HEK293 (cell line): ENCODE measurements around the gene VEGFC.

Experiments
- CTCF ChIA-PET: fragments of 350-600 bp; formaldehyde crosslinking; extraction: SDS; loops from one replicate; lab custom pipeline; 2021; ENCODE audit warnings: antibody characterized with exemption; lab: Yijun Ruan, JAX
- POLR2A ChIA-PET: fragments of 300-600 bp; formaldehyde crosslinking; extraction: SDS; loops from one replicate; lab custom pipeline; 2020; ENCODE audit warnings: antibody characterized with exemption, inconsistent platforms; lab: Yijun Ruan, JAX
- H3K27ac ChIP-seq: fragments of 200-500 bp; sonication (Bioruptor generic); 2 replicates; pipeline ENCODE4 v1.5.1; 2014; ENCODE audit warnings: low read depth, low read length, control low read depth, inconsistent platforms; ENCODE audit errors: extremely low read depth
- H3K36me3 ChIP-seq, 2 experiments: fragments of 200-500 bp in 1 of 2; sonication (Bioruptor generic) in 1 of 2; 1 replicate in 1 of 2; 2 replicates in 1 of 2; pipeline ENCODE4 v1.5.1; 2014 to 2017; ENCODE audit warnings: inconsistent platforms in 2 of 2, low read length in 2 of 2; ENCODE audit not compliant: control insufficient read depth in 2 of 2, insufficient read depth in 1 of 2
- H3K4me1 ChIP-seq: fragments of 200-500 bp; sonication (Bioruptor generic); 2 replicates; pipeline ENCODE4 v1.5.1; 2014; ENCODE audit warnings: mild to moderate bottlenecking, low read length, inconsistent platforms; ENCODE audit not compliant: control insufficient read depth, insufficient read depth
- H3K4me3 ChIP-seq: 2 replicates; pipeline ENCODE4 v1.5.1; 2011; ENCODE audit warnings: low read depth, mild to moderate bottlenecking, control low read depth, low read length, moderate library complexity
- H3K9me3 ChIP-seq: fragments of 200-500 bp; sonication (Bioruptor generic); 2 replicates; pipeline ENCODE4 v1.5.1; 2014; ENCODE audit warnings: low read depth, low read length, inconsistent platforms; ENCODE audit not compliant: control insufficient read depth, insufficient read depth
- BCL6B ChIP-seq: fragments of 450-650 bp; formaldehyde crosslinking; IDR thresholded peaks from 2 replicates; pipeline ENCODE4 v1.5.1; 2017; ENCODE audit warnings: missing biosample characterization, missing genetic modification characterization
- CTCF ChIP-seq: fragments of 450-650 bp; formaldehyde crosslinking; IDR thresholded peaks from 2 replicates; pipeline ENCODE4 v1.5.1; 2016; ENCODE audit warnings: missing biosample characterization, missing genetic modification characterization
- GLIS1 ChIP-seq: fragments of 450-650 bp; formaldehyde crosslinking; IDR thresholded peaks from 2 replicates; pipeline ENCODE4 v1.5.1; 2016; ENCODE audit warnings: missing biosample characterization, missing genetic modification characterization
- GLIS2 ChIP-seq: fragments of 450-650 bp; formaldehyde crosslinking; IDR thresholded peaks from 2 replicates; pipeline ENCODE4 v1.5.1; 2016; ENCODE audit warnings: missing biosample characterization, missing genetic modification characterization
- KLF9 ChIP-seq: fragments of 450-650 bp; formaldehyde crosslinking; IDR thresholded peaks from 2 replicates; pipeline ENCODE4 v1.5.1; 2016; ENCODE audit warnings: missing biosample characterization, missing genetic modification characterization, low read depth
- MZF1 ChIP-seq: fragments of 450-650 bp; formaldehyde crosslinking; IDR thresholded peaks from 2 replicates; pipeline ENCODE4 v1.5.1; 2017; ENCODE audit warnings: missing biosample characterization, missing genetic modification characterization, borderline replicate concordance
- SETDB1 ChIP-seq: IDR thresholded peaks from one replicate; pipeline ENCODE4 v1.6.1; 2017; ENCODE audit warnings: mild to moderate bottlenecking, low read length, moderate library complexity, mixed read lengths; ENCODE audit not compliant: insufficient read length
- ZBTB17 ChIP-seq: fragments of 450-650 bp; formaldehyde crosslinking; IDR thresholded peaks from 2 replicates; pipeline ENCODE4 v1.5.1; 2016; ENCODE audit warnings: missing biosample characterization, missing genetic modification characterization
- ZNF112 ChIP-seq: fragments of 450-650 bp; formaldehyde crosslinking; IDR thresholded peaks from 2 replicates; pipeline ENCODE4 v1.5.0; 2017; ENCODE audit warnings: missing biosample characterization, missing genetic modification characterization
- ZNF114 ChIP-seq: fragments of 450-650 bp; formaldehyde crosslinking; IDR thresholded peaks from 2 replicates; pipeline ENCODE4 v1.5.0; 2017; ENCODE audit warnings: missing biosample characterization, missing genetic modification characterization
- ZNF248 ChIP-seq: fragments of 450-650 bp; formaldehyde crosslinking; IDR thresholded peaks from 2 replicates; pipeline ENCODE4 v1.5.1; 2017; ENCODE audit warnings: missing biosample characterization, missing genetic modification characterization
- ZNF266 ChIP-seq: fragments of 450-650 bp; formaldehyde crosslinking; IDR thresholded peaks from 2 replicates; pipeline ENCODE4 v1.5.1; 2016; ENCODE audit warnings: missing biosample characterization, missing genetic modification characterization, low read depth
- ZNF561 ChIP-seq: fragments of 450-650 bp; IDR thresholded peaks from 2 replicates; pipeline ENCODE4 v1.5.1; 2018; ENCODE audit warnings: missing biosample characterization, missing genetic modification characterization, borderline replicate concordance
- ZNF624 ChIP-seq: fragments of 450-650 bp; formaldehyde crosslinking; IDR thresholded peaks from 2 replicates; pipeline ENCODE4 v1.5.1; 2017; ENCODE audit warnings: missing biosample characterization, missing genetic modification characterization
- ZNF658 ChIP-seq: fragments of 450-650 bp; formaldehyde crosslinking; IDR thresholded peaks from 2 replicates; pipeline ENCODE4; 2016; ENCODE audit warnings: missing biosample characterization, missing genetic modification characterization
- ZNF747 ChIP-seq: fragments of 450-650 bp; formaldehyde crosslinking; IDR thresholded peaks from 2 replicates; pipeline ENCODE4 v1.5.1; 2016; ENCODE audit warnings: missing biosample characterization, missing genetic modification characterization
- ZNF768 ChIP-seq: fragments of 450-650 bp; formaldehyde crosslinking; IDR thresholded peaks from 2 replicates; pipeline ENCODE4 v1.5.1; 2018; ENCODE audit warnings: missing biosample characterization, mild to moderate bottlenecking, missing genetic modification characterization
- ZNF791 ChIP-seq: fragments of 450-650 bp; formaldehyde crosslinking; IDR thresholded peaks from 2 replicates; pipeline ENCODE4 v1.5.1; 2016; ENCODE audit warnings: missing biosample characterization, missing genetic modification characterization
- ZNF843 ChIP-seq: fragments of 450-650 bp; formaldehyde crosslinking; IDR thresholded peaks from 2 replicates; pipeline ENCODE4 v1.5.1; 2016; ENCODE audit warnings: missing biosample characterization, missing genetic modification characterization
- ZXDB ChIP-seq: fragments of 450-650 bp; formaldehyde crosslinking; IDR thresholded peaks from 2 replicates; pipeline ENCODE4 v1.5.1; 2016; ENCODE audit warnings: missing biosample characterization, missing genetic modification characterization
- TF ChIP-seq, protein P1 (sequence below): fragments of 450-650 bp; formaldehyde crosslinking; IDR thresholded peaks from 2 replicates; pipeline ENCODE4 v1.5.1; 2016; ENCODE audit warnings: missing biosample characterization, missing genetic modification characterization
- TF ChIP-seq, protein P2 (sequence below): fragments of 450-650 bp; formaldehyde crosslinking; optimal IDR thresholded peaks from 2 replicates; pipeline ENCODE3; 2016; ENCODE audit warnings: missing biosample characterization, mild to moderate bottlenecking, missing genetic modification characterization

The VEGFC gene

GRCh38 chr4:176769514-176769913, 23.2 kb downstream of the VEGFC start (continued):
- TF ChIP-seq ZBTB17 (tag by site-specific recombination) (no peak), ZNF248 (tag by site-specific recombination) (no peak), ZNF561 (tag by site-specific recombination) (no peak), MZF1 (tag by site-specific recombination) (no peak), CTCF (tag by site-specific recombination) (no peak), BCL6B (tag by site-specific recombination) (no peak), ZNF624 (no peak)

DNA sequence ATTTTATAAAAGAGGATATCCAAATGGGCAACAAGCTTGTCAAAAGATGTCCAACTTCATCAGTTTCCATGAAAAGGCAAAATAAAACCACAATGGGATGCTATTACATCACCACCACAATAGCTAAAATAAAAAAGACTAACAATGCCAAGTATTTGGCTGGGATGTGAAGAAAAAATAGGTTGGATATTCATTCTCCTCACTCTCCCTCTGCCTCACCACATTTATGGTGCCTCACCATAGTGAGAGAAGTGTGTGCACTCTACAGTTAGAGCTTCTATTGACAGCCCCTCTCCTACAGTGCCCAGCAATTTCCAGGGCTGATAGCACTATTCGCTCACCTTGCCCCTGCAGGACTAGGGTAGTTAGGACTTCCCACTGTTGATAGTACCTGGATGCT, 25.5 kb downstream of the VEGFC start:
- no peaks in the 10 kb centered on the region for H3K4me1 ChIP-seq
- no peaks in the 10 kb centered on the region for H3K9me3 ChIP-seq
- CTCF ChIA-PET = interaction anchor here (1.0 kb wide), 1 partner anchor 284 kb away, joined by 4 read pairs; no protein-coding TSS in a partner anchor
- H3K27ac ChIP-seq = no peak overlapping the region
- no peaks in the 10 kb centered on the region for H3K36me3 ChIP-seq
- TF ChIP-seq GLIS1 (tag by site-specific recombination) (no peak), SETDB1 (no peak), ZNF791 (no peak), ZNF114 (no peak), ZNF768 (tag by site-specific recombination) (no peak), ZNF266 (tag by site-specific recombination) (no peak), ZNF658 (tag by site-specific recombination) (no peak), KLF9 (tag by site-specific recombination) (no peak), ZNF747 (tag by site-specific recombination) (no peak), ZNF112 (no peak), ZNF843 (no peak), ZXDB (no peak), GLIS2 (no peak)
- TF ChIP-seq, protein P1, sequence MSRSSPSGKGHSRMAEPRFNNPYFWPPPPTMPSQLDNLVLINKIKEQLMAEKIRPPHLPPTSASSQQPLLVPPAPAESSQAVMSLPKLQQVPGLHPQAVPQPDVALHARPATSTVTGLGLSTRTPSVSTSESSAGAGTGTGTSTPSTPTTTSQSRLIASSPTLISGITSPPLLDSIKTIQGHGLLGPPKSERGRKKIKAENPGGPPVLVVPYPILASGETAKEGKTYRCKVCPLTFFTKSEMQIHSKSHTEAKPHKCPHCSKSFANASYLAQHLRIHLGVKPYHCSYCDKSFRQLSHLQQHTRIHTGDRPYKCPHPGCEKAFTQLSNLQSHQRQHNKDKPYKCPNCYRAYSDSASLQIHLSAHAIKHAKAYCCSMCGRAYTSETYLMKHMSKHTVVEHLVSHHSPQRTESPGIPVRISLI (tag by site-specific recombination) = no peak
- TF ChIP-seq, protein P2, sequence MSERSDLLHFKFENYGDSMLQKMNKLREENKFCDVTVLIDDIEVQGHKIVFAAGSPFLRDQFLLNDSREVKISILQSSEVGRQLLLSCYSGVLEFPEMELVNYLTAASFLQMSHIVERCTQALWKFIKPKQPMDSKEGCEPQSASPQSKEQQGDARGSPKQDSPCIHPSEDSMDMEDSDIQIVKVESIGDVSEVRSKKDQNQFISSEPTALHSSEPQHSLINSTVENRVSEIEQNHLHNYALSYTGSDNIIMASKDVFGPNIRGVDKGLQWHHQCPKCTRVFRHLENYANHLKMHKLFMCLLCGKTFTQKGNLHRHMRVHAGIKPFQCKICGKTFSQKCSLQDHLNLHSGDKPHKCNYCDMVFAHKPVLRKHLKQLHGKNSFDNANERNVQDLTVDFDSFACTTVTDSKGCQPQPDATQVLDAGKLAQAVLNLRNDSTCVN (tag by site-specific recombination) = no peak
- POLR2A ChIA-PET = interaction anchor here (0.6 kb wide), 2 partner anchors 205 to 675 kb away, joined by 5 read pairs; no protein-coding TSS in a partner anchor
- no peak overlapping the region for H3K4me3 ChIP-seq
